ENCODE measurements around the gene PLBD2.

DNA sequence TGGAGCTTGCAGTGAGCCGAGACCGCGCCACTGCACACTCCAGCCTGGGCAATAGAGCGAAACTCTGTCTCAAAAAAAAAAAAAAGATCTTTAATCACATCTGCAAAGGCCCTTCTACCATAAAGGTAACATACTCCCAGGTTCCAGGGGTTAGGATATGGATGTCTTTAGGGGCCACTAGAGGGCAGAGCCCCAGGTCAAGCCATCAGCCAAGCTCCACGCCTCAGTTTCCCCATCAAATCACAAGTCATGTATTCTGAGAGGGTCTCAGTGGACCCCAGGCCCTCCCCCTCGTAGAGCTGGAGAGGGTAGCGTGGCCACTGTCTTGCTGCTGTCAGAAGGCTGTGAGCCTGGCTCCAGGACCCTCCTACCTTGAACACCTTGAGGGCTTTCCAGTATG is 42.2 kb upstream of the PLBD2 start:
- no peak for TF ChIP-seq SIN3A (IDR thresholded peaks at IDR 0.05; ENCODE audit: low read depth, low read length)
- no peak for TF ChIP-seq NFYA (IDR thresholded peaks at IDR 0.05; ENCODE audit: borderline replicate concordance, low read depth, low read length)
- TF ChIP-seq, protein P1, sequence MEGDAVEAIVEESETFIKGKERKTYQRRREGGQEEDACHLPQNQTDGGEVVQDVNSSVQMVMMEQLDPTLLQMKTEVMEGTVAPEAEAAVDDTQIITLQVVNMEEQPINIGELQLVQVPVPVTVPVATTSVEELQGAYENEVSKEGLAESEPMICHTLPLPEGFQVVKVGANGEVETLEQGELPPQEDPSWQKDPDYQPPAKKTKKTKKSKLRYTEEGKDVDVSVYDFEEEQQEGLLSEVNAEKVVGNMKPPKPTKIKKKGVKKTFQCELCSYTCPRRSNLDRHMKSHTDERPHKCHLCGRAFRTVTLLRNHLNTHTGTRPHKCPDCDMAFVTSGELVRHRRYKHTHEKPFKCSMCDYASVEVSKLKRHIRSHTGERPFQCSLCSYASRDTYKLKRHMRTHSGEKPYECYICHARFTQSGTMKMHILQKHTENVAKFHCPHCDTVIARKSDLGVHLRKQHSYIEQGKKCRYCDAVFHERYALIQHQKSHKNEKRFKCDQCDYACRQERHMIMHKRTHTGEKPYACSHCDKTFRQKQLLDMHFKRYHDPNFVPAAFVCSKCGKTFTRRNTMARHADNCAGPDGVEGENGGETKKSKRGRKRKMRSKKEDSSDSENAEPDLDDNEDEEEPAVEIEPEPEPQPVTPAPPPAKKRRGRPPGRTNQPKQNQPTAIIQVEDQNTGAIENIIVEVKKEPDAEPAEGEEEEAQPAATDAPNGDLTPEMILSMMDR (IDR thresholded peaks at IDR 0.05 in 2 of 3, conservative IDR thresholded peaks at IDR 0.05 in 1 of 3; ENCODE audit: control insufficient read depth in 2 of 3, extremely low read depth in 1 of 3, insufficient read depth in 1 of 3, low read depth in 3 of 3, low read length in 3 of 3) = peak in 2 of 3 experiments; percentile 6 to 14; a peak in 1 of 6 replicates
- TF ChIP-seq POLR2A (IDR thresholded peaks at IDR 0.05; ENCODE audit: low read depth, low read length) = no peak
- TF ChIP-seq EZH2 (IDR thresholded peaks at IDR 0.05; ENCODE audit: borderline replicate concordance, control insufficient read depth, low read depth, low read length) = no peak
- no peak for TF ChIP-seq MYC (IDR thresholded peaks at IDR 0.05; ENCODE audit: insufficient read depth, insufficient read length, insufficient replicate concordance, low read length, severe bottlenecking)
- TF ChIP-seq STAT3 (IDR thresholded peaks at IDR 0.05; ENCODE audit: low read depth, low read length) = no peak
- no peak for TF ChIP-seq RAD51 (IDR thresholded peaks at IDR 0.05)
- TF ChIP-seq REST (IDR thresholded peaks at IDR 0.05; ENCODE audit: low read depth, low read length) = no peak
- TF ChIP-seq SIX5 (IDR thresholded peaks at IDR 0.05; ENCODE audit: low read depth, low read length, severe bottlenecking) = no peak
- TF ChIP-seq CHD2 (IDR thresholded peaks at IDR 0.05; ENCODE audit: borderline replicate concordance, low read depth, low read length) = no peak
- no peak for TF ChIP-seq ZZZ3 (IDR thresholded peaks at IDR 0.05; ENCODE audit: control insufficient read depth, insufficient read length, low read depth)
- TF ChIP-seq SUPT20H (IDR thresholded peaks at IDR 0.05; ENCODE audit: borderline replicate concordance, control insufficient read depth, low read depth, low read length) = no peak
- no peak for TF ChIP-seq CBX3 (IDR thresholded peaks at IDR 0.05; ENCODE audit: borderline replicate concordance, low read depth)

Measured in GM12878 (cell line).